ENCODE results near the gene GPI.
"Not testable (repeated sequence)": the region's sequence is repeated elsewhere in the genome, so short reads cannot be mapped to it uniquely, and the experiment has no call there.

GPI gene

DNA sequence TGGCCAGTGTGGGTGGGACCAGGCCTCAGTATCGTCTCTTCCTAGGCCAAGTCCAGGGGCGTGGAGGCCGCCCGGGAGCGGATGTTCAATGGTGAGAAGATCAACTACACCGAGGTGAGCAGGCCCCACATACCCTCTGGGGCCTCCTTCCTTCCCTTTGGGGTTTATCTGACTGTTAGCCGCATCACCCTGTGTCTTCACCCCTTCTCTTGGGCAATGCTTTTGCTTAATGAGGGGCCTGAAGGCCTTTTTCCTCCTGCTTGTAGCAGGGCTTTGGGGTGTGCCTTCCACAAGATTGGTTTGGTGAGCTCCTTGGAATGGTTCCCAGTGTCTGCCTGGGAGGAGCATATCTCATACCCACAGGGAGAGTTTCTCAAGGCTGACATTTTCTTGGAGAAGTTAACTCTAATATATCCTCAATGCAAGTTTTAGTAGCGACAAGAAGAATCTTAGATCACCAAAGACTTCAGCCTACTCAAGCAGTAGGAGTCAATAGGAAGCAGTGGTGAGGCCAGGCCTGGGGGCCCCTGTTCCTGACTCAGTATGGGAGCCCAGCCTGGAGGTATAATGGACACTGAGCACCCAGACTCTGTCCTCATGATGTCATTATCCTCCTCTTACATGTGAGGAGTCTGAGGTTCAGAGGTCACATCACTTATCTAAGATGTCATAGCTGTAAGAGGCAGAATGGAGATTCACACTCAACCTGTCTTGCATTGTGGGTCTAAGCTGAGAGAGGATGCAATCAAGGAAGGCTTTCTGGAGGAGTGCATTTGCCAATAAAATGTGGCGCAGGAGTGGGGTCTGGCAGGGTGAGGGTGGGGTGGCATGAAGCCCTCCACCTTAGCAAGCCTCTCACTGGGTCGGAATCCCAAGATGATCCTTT, 2.0 kb downstream of the GPI start:
- DNase-seq = no peak

DNA sequence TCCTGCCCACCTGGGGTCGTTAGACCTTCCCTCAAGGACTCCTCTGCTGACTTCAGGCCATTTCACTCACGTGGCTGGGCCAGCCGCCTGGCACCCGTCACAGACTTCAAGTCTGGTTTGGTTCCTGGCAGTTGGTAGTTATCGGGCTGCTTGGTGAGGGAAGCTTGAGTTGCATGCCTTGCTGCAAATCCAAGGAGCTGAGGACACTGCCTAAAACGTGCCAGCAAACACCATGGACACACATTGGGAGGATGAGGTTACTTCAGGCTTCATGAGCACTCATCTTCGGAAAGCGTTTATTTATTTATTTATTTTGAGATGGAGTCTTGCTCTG, 2.6 kb downstream of the GPI start:
- no peak for DNase-seq

DNA sequence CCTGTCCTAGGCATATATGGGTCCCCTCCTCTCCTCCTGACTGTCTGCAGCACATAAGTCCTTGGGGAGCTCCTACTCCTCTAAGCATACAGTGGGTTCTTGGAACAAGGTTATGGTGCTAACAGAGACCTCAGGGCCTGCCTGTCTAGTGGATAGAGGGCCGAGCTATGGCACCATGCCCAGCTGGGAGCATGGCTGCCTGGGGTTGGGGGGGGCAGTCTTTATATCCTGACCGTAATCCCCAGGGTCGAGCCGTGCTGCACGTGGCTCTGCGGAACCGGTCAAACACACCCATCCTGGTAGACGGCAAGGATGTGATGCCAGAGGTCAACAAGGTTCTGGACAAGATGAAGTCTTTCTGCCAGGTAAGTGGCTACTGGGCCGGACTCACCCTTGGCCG, 3.3 kb downstream of the GPI start:
- no peak for DNase-seq

DNA sequence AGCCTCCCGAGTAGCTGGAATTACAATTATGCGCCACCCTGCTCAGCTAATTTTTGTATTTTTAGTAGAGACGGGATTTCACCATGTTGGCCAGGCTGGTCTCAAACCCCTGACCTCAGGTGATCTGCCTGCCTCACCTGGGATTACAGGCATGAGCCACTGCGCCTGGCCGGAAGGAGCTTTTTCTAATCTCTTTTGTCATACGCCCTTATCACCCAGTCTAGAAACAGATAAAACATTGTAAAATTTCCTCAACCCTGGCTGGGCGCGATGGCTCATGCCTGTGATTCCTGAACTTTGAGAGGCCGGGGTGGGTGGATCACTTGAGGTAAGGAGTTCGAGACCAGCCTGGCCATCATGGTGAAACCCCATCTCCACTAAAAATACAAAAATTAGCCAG, 4.2 kb downstream of the GPI start:
- DNase-seq = not testable (repeated sequence)

DNA sequence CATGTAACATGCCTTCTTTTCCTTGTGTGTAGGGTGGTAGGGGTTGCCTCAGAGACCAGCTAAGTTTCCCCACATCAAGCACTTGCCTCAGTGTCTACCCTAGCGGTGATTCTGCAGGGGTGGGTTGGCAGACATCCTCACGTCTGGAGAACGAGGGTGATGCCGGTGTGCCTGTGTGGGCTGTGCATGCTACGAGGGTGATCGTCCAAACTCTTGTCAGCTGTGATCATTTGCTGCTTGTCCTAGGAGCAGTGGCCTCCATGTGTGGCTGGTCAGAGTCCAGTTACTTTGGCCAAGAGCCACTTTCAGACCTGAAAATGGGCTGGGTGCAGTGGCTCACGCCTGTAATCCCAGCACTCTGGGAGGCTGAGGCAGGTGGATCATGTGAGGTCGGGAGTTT, 5.1 kb downstream of the GPI start:
- no peak for DNase-seq

- no peak for DNase-seq
These were observed 6.0 kb downstream of the GPI start for GRCh38 chr19:34370983-34371382.

GRCh38 chr19:34373601-34374288, 8.7 kb downstream of the GPI start:
- no peak for DNase-seq

GRCh38 chr19:34375598-34375997, 10.6 kb downstream of the GPI start:
- DNase-seq = no peak

- no peak for DNase-seq
These were observed 15.7 kb downstream of the GPI start for GRCh38 chr19:34380639-34381241.

- no peak for DNase-seq
These were observed 16.6 kb downstream of the GPI start for GRCh38 chr19:34381399-34382251.

DNA sequence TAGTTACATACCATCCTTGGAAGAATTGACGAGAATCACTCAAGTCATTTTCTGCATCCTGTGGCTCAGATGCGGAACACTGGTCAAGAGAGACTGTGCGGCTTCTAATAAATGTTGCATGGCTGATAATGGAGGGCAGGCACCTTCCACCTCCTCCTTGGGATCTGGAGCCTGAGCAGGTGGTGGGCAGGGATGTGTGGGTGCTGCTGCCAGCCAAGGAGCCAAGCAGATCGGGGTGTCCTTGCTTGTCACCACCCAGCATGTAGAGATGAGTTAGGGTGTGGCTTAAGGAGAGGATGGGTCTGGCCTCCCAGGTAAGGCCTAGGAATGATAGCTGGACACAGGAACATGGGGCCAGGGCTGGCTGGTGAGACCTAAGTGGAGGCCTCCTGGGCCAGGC, 17.5 kb downstream of the GPI start:
- DNase-seq = no peak

DNA sequence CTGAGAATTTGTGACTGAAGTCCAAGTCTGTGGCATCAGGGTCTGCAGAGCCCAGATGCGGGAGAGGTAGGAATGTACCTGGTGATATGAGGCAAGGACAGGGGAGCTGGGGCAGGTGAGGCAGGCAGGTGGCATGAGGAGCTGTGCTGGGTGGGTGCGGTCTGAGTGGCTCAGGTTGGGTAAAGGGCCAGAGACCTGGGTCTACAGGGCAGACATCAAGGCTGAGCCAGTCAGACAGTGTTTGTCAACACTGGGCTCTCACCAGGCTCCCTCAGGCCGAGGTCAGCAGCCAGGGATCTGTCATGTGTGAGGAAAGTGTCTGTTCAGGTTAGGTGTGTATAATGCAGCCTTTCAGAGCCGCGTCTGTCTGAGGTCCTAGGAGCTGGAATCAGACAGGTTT, 18.6 kb downstream of the GPI start:
- no peak for DNase-seq

- DNase-seq = no peak
These were observed 21.8 kb downstream of the GPI start for GRCh38 chr19:34386645-34387445.

DNA sequence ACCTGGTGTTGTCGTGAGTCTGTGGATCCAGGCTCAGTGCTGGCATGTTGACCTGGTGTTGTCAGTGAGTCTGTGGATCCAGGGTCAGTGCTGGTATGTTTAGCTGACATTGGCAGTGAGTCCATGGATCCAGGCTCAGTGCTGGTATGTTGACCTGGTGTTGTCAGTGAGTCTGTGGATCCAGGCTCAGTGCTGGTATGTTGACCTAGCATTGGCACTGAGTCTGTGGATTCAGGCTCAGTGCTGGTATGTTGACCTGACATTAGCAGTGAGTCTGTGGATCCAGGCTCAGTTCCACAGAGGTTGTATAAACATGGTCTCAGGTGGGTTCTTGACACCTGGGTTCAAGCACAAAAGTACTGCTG, 22.4 kb downstream of the GPI start:
- no peak for DNase-seq

- not testable (repeated sequence) for DNase-seq
These were observed 23.7 kb downstream of the GPI start for GRCh38 chr19:34388745-34389144.

DNA sequence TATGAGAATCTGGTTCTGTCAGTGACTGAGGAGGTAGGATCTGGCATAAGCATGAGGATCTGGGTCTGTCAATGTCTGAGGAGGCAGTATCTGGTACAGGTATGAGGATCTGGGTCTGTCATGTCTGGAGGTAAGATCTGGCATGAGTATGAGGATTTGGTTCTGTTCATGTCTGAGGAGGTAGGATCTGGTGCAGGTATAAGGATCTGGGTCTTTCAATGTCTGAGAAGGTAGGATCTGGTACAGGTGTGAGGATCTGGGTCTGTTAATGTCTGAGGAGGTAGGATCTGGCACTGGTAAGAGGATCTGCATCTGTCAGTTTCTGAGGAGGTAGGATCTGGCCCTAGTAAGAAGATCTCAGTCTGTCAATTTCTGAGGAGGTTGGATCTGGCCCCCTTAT, 26.8 kb downstream of the GPI start:
- no peak for DNase-seq

- no peak for DNase-seq
These were observed 28.0 kb downstream of the GPI start for GRCh38 chr19:34393031-34393430.

GRCh38 chr19:34393629-34394028, 28.6 kb downstream of the GPI start:
- DNase-seq = no peak

- no peak for DNase-seq
These were observed 32.9 kb downstream of the GPI start for GRCh38 chr19:34397853-34398252.

DNA sequence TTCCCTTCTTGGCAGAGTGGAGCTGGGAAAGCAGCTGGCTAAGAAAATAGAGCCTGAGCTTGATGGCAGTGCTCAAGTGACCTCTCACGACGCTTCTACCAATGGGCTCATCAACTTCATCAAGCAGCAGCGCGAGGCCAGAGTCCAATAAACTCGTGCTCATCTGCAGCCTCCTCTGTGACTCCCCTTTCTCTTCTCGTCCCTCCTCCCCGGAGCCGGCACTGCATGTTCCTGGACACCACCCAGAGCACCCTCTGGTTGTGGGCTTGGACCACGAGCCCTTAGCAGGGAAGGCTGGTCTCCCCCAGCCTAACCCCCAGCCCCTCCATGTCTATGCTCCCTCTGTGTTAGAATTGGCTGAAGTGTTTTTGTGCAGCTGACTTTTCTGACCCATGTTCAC, 34.9 kb downstream of the GPI start:
- DNase-seq = no peak

GRCh38 chr19:34400844-34401243, 35.8 kb downstream of the GPI start:
- not testable (repeated sequence) for DNase-seq

- no peak for DNase-seq
These were observed 37.1 kb downstream of the GPI start for GRCh38 chr19:34402074-34402600.
